SK-N-SH (cell line): ENCODE data around the gene FAP. TPM values are rescaled to one million over a fixed set of nuclear protein-coding genes. Genes with fewer than 3 reads are reported as not detected.

Source experiments
- CTCF ChIA-PET: fragments of 300-600, 350-600 bp; formaldehyde crosslinking; extraction: SDS; loops from one replicate; lab custom pipeline; 2021; lab: Yijun Ruan, JAX
- POLR2A ChIA-PET: fragments of 350-600 bp; sonication (Branson Sonifier 250); formaldehyde crosslinking; extraction: SDS; loops from one replicate; lab custom pipeline; 2020; ENCODE audit warnings: antibody characterized with exemption, inconsistent platforms; lab: Yijun Ruan, JAX
- DNase-seq: peaks from one replicate; pipeline ENCODE4 v3.0.0; 2012
- H2AFZ ChIP-seq: fragments of 200-600 bp; sonication (generic); 2 replicates; pipeline ENCODE4 v1.8.1; 2016; ENCODE audit warnings: antibody characterized with exemption, mild to moderate bottlenecking, low read depth
- H3F3A ChIP-seq: fragments of 200-600 bp; sonication (generic); replicated peaks from 2 replicates; pipeline ENCODE3; 2016; ENCODE audit warnings: antibody characterized with exemption, mild to moderate bottlenecking; ENCODE audit not compliant: insufficient read depth
- H3K27ac ChIP-seq, 2 experiments: fragments of 200-500 bp in 1 of 2; fragments of 200-600 bp in 1 of 2; sonication (Bioruptor generic) in 1 of 2; sonication (generic), shearing (Covaris generic) in 1 of 2; 2 replicates each; pipeline versions ENCODE4 v1.5.1 to v1.6.1; 2014 to 2016; ENCODE audit warnings: low read depth in 2 of 2, inconsistent platforms in 1 of 2, low read length in 1 of 2, mild to moderate bottlenecking in 1 of 2, mixed read lengths in 1 of 2
- H3K27me3 ChIP-seq: fragments of 200-600 bp; sonication (generic), shearing (Covaris generic); 2 replicates; pipeline ENCODE4 v1.6.1; 2016; ENCODE audit warnings: mixed run types; ENCODE audit not compliant: insufficient read depth
- H3K36me3 ChIP-seq, 2 experiments: fragments of 200-500 bp in 1 of 2; fragments of 200-600 bp in 1 of 2; sonication (Bioruptor generic) in 1 of 2; sonication (generic) in 1 of 2; replicated peaks in 1 of 2; 2 replicates each; pipeline versions ENCODE3 to v1.5.1; 2014 to 2016; ENCODE audit warnings: low read length in 1 of 2, mild to moderate bottlenecking in 1 of 2; ENCODE audit not compliant: insufficient read depth in 2 of 2, control insufficient read depth in 1 of 2
- H3K4me1 ChIP-seq, 2 experiments: fragments of 200-500 bp in 1 of 2; fragments of 200-600 bp in 1 of 2; sonication (Bioruptor generic) in 1 of 2; sonication (generic), shearing (Covaris generic) in 1 of 2; 2 replicates each; pipeline versions ENCODE4 v1.5.1 to v1.6.1; 2014 to 2016; ENCODE audit warnings: low read depth in 1 of 2, low read length in 1 of 2, mixed run types in 1 of 2; ENCODE audit not compliant: insufficient read depth in 2 of 2, control insufficient read depth in 1 of 2
- H3K4me2 ChIP-seq: fragments of 200-600 bp; sonication (generic), shearing (Covaris generic); 2 replicates; pipeline ENCODE4 v1.6.1; 2017; ENCODE audit warnings: mixed run types
- H3K4me3 ChIP-seq, 2 experiments: fragments of 200-500 bp in 1 of 2; fragments of 200-600 bp in 1 of 2; sonication (Bioruptor generic) in 1 of 2; sonication (generic), shearing (Covaris generic) in 1 of 2; 2 replicates each; pipeline versions ENCODE4 v1.5.1 to v1.8.1; 2014 to 2016; ENCODE audit warnings: low read depth in 2 of 2, inconsistent platforms in 1 of 2, low read length in 1 of 2, mild to moderate bottlenecking in 1 of 2, mixed read lengths in 1 of 2, moderate library complexity in 1 of 2
- H3K79me2 ChIP-seq: fragments of 200-600 bp; sonication (generic); 2 replicates; pipeline ENCODE4 v1.8.1; 2017; ENCODE audit warnings: mild to moderate bottlenecking; ENCODE audit not compliant: insufficient read depth
- H3K9ac ChIP-seq: fragments of 200-600 bp; sonication (generic); 2 replicates; pipeline ENCODE4 v1.6.1; 2017; ENCODE audit warnings: mixed run types
- H3K9me2 ChIP-seq: fragments of 200-600 bp; sonication (generic); 2 replicates; pipeline ENCODE4 v1.6.1; 2017; ENCODE audit warnings: mixed run types
- H3K9me3 ChIP-seq: fragments of 200-600 bp; sonication (generic); 2 replicates; pipeline ENCODE4 v1.6.1; 2017; ENCODE audit warnings: mixed run types, mild to moderate bottlenecking, moderate library complexity
- H4K20me1 ChIP-seq: fragments of 200-600 bp; sonication (generic); 2 replicates; pipeline ENCODE4 v1.6.1; 2017; ENCODE audit warnings: mild to moderate bottlenecking, mixed run types; ENCODE audit not compliant: insufficient read depth
- CHD2 ChIP-seq: fragments of 150-350 bp; IDR thresholded peaks from 2 replicates; pipeline ENCODE4 v1.6.1; 2018; ENCODE audit warnings: low read length; ENCODE audit not compliant: partially characterized antibody
- CTCF ChIP-seq: fragments of 200-600 bp; sonication (generic); IDR thresholded peaks from 2 replicates; pipeline ENCODE4 v1.6.1; 2017; ENCODE audit warnings: antibody characterized with exemption, mild to moderate bottlenecking, moderate library complexity
- EP300 ChIP-seq, 2 experiments: IDR thresholded peaks; 2 replicates each; pipeline versions ENCODE4 v1.4.0 to v1.6.1; 2012; ENCODE audit warnings: borderline replicate concordance in 1 of 2, low read depth in 1 of 2, low read length in 1 of 2
- EZH2phosphoT487 ChIP-seq: fragments of 200-600 bp; sonication (generic); IDR thresholded peaks from 2 replicates; pipeline ENCODE4 v1.6.1; 2017; ENCODE audit warnings: low read depth, mixed run types, mild to moderate bottlenecking, antibody characterized with exemption, moderate library complexity, borderline replicate concordance
- FOXJ3 ChIP-seq: sonication (generic); formaldehyde crosslinking; IDR thresholded peaks from 2 replicates; pipeline ENCODE4 v1.5.1; 2020; ENCODE audit warnings: mild to moderate bottlenecking, missing genetic modification reagents
- GABPA ChIP-seq: IDR thresholded peaks from 2 replicates; pipeline ENCODE4 v1.4.0; 2012; ENCODE audit warnings: low read depth, mild to moderate bottlenecking
- GATA2 ChIP-seq: sonication (generic); formaldehyde crosslinking; IDR thresholded peaks from 2 replicates; pipeline ENCODE4 v1.5.0; 2020; ENCODE audit warnings: mild to moderate bottlenecking, missing genetic modification reagents
- JUND ChIP-seq: IDR thresholded peaks from 2 replicates; pipeline ENCODE4 v1.4.0; 2012
- MXI1 ChIP-seq: IDR thresholded peaks from 2 replicates; pipeline ENCODE4 v1.6.1; 2012; ENCODE audit warnings: mild to moderate bottlenecking, low read depth, low read length, improper control_type of control experiment
- NRF1 ChIP-seq: IDR thresholded peaks from 2 replicates; pipeline ENCODE4 v1.6.1; 2012; ENCODE audit warnings: low read depth, mild to moderate bottlenecking, low read length
- RAD21 ChIP-seq: IDR thresholded peaks from 2 replicates; pipeline ENCODE4 v1.6.1; 2012; ENCODE audit warnings: mild to moderate bottlenecking, low read length
- RCOR1 ChIP-seq: fragments of 150-350 bp; IDR thresholded peaks from 2 replicates; pipeline ENCODE4 v1.6.1; 2017; ENCODE audit warnings: antibody characterized with exemption, low read length
- RXRA ChIP-seq: IDR thresholded peaks from 2 replicates; pipeline ENCODE4 v1.4.0; 2012; ENCODE audit warnings: low read depth, mild to moderate bottlenecking, borderline replicate concordance
- SIN3A ChIP-seq: IDR thresholded peaks from 2 replicates; pipeline ENCODE4 v1.6.1; 2012; ENCODE audit warnings: low read depth, mild to moderate bottlenecking, low read length, moderate library complexity, borderline replicate concordance
- SMC3 ChIP-seq: IDR thresholded peaks from 2 replicates; pipeline ENCODE4 v1.6.1; 2012; ENCODE audit warnings: low read depth, low read length, improper control_type of control experiment
- TAF1 ChIP-seq: IDR thresholded peaks from 2 replicates; pipeline ENCODE4 v1.6.1; 2012; ENCODE audit warnings: low read depth, mild to moderate bottlenecking, low read length, moderate library complexity, borderline replicate concordance
- TEAD4 ChIP-seq: IDR thresholded peaks from 2 replicates; pipeline ENCODE4 v1.4.0; 2012; ENCODE audit warnings: mild to moderate bottlenecking, borderline replicate concordance; ENCODE audit not compliant: insufficient read depth
- USF2 ChIP-seq: fragments of 150-350 bp; IDR thresholded peaks from 2 replicates; pipeline ENCODE4 v1.6.1; 2017; ENCODE audit warnings: antibody characterized with exemption, low read length, low read depth, borderline replicate concordance
- YY1 ChIP-seq: IDR thresholded peaks from 2 replicates; pipeline ENCODE4 v1.4.0; 2012; ENCODE audit warnings: low read depth, mild to moderate bottlenecking
- ZBTB33 ChIP-seq: IDR thresholded peaks from 2 replicates; pipeline ENCODE4 v1.4.0; 2012; ENCODE audit warnings: low read depth, borderline replicate concordance
- WGBS: methylation state at CpG from one replicate; pipeline ENCODE4 v1.1.6; 2017; ENCODE audit warnings: low lambda C conversion rate; 5-methylcytosine and 5-hydroxymethylcytosine counted together
- polyA plus RNA-seq, 3 experiments: library from polyadenylated mRNA; depleted of rRNA; stranded (reverse); fragments of >200 nt; gene quantifications; 2 replicates each; pipeline ENCODE4 v1.2.3, GENCODE V29; 2012

FAP gene
- polyA plus RNA-seq, 1 of the 3 experiments (the other 2 are of a cell fraction) = 36.9 TPM

GRCh38 chr2:162125138-162125537, 118.1 kb downstream of the FAP start (continued):
- no peak for TF ChIP-seq ZBTB33
- TF ChIP-seq USF2 = no peak
- TF ChIP-seq RXRA = no peak
- no peak for TF ChIP-seq GATA2 (CRISPR knock-in tag)

GRCh38 chr2:162123806-162124758, 119.2 kb downstream of the FAP start:
- H3K4me1 ChIP-seq = no peaks in the 10 kb centered on the region
- H3K9me3 ChIP-seq = no peaks in the 10 kb centered on the region
- CTCF ChIA-PET = interaction anchor here (0.6 to 3.9 kb wide), 7 partner anchors 17 to 537 kb away, joined by 3 to 26 read pairs (median 4); no protein-coding TSS in a partner anchor
- H3F3A ChIP-seq = peaks cover under 1% of the 10 kb centered on the region
- DNase-seq = peak; percentile 42
- H3K4me3 ChIP-seq = no peak overlapping the region
- no peaks in the 10 kb centered on the region for H4K20me1 ChIP-seq
- H3K36me3 ChIP-seq = no peaks in the 10 kb centered on the region
- no peak overlapping the region for H3K27ac ChIP-seq
- no peak overlapping the region for H3K9ac ChIP-seq
- no peaks in the 10 kb centered on the region for H3K9me2 ChIP-seq
- no peak overlapping the region for H3K4me2 ChIP-seq
- H3K27me3 ChIP-seq = no peaks in the 10 kb centered on the region
- POLR2A ChIA-PET = no interaction called here
- no peaks in the 10 kb centered on the region for H3K79me2 ChIP-seq
- TF ChIP-seq SMC3 (peak; percentile 41), GABPA (no peak), TEAD4 (no peak), TAF1 (no peak), FOXJ3 (CRISPR knock-in tag) (no peak), EP300 (IDR thresholded peaks at IDR 0.05; ENCODE audit: borderline replicate concordance in 1 of 2, low read depth in 1 of 2, low read length in 1 of 2) (no peak), SIN3A (no peak), EZH2phosphoT487 (no peak), MXI1 (no peak), CHD2 (no peak), NRF1 (no peak), CTCF (peak; percentile 86), RAD21 (peak; percentile 68), RCOR1 (no peak), JUND (no peak), YY1 (no peak)
- TF ChIP-seq, all 33 proteins: peak for 3
- H2AFZ ChIP-seq = no peak overlapping the region
- WGBS = 16% methylated on average over 9 of the region's 9 CpGs
